Muscle layer of colon (tissue), 2 donors: ENCODE data around the gene TANC1.

ENCODE experiments used
- H3K27ac ChIP-seq: one replicate; pipeline ENCODE4 v1.7.0; 2013; ENCODE audit warnings: low read depth, mild to moderate bottlenecking, low read length, moderate library complexity
- H3K27me3 ChIP-seq, 2 donors: one replicate each; pipeline ENCODE4 v1.7.0; 2013; ENCODE audit warnings: low read length in 2 of 2, mild to moderate bottlenecking in 2 of 2; ENCODE audit not compliant: insufficient read depth in 2 of 2, control insufficient read depth in 1 of 2
- H3K36me3 ChIP-seq: one replicate; pipeline ENCODE4 v1.7.0; 2013; ENCODE audit warnings: mild to moderate bottlenecking, low read length; ENCODE audit not compliant: insufficient read depth
- H3K4me1 ChIP-seq: one replicate; pipeline ENCODE4 v1.7.0; 2013; ENCODE audit warnings: mild to moderate bottlenecking, low read length; ENCODE audit not compliant: insufficient read depth
- H3K4me3 ChIP-seq, 2 donors: one replicate each; pipeline ENCODE4 v1.7.0; 2013; ENCODE audit warnings: low read length in 2 of 2, low read depth in 1 of 2, mild to moderate bottlenecking in 1 of 2, moderate library complexity in 1 of 2
- H3K9ac ChIP-seq: one replicate; pipeline ENCODE4 v1.7.0; 2013; ENCODE audit warnings: low read length
- H3K9me3 ChIP-seq: one replicate; pipeline ENCODE4 v1.7.0; 2013; ENCODE audit warnings: mild to moderate bottlenecking, low read length
- donor health status: abdominal sarcoma.
- donor health status: Adenocarcinoma of cecum.

TANC1 gene

GRCh38 chr2:159176555-159176954 is 208.1 kb downstream of the TANC1 start:
- H3K4me3 ChIP-seq, result no peak overlapping the region
- no peak overlapping the region for H3K9ac ChIP-seq
- no peaks in the 10 kb centered on the region for H3K9me3 ChIP-seq
- peaks cover 23% of the 10 kb centered on the region for H3K36me3 ChIP-seq
- H3K27ac ChIP-seq, result no peak overlapping the region
- H3K27me3 ChIP-seq, result no peaks in the 10 kb centered on the region
- no peaks in the 10 kb centered on the region for H3K4me1 ChIP-seq

- H3K36me3 ChIP-seq, result peaks cover 18% of the 10 kb centered on the region
Measured at GRCh38 chr2:159177357-159177756, 208.9 kb downstream of the TANC1 start.

GRCh38 chr2:159177957-159178356 is 209.5 kb downstream of the TANC1 start:
- no peaks in the 10 kb centered on the region for H3K4me1 ChIP-seq
- no peaks in the 10 kb centered on the region for H3K27me3 ChIP-seq
- H3K9ac ChIP-seq, result no peak overlapping the region
- no peaks in the 10 kb centered on the region for H3K9me3 ChIP-seq
- no peak overlapping the region for H3K4me3 ChIP-seq
- H3K36me3 ChIP-seq, result peaks cover 12% of the 10 kb centered on the region
- no peak overlapping the region for H3K27ac ChIP-seq

More at GRCh38 chr2:159177357-159177756, 208.9 kb downstream of the TANC1 start:
- Histone ChIP-seq H3K4me3 (no peak overlapping the region), H3K27ac (no peak overlapping the region), H3K4me1 (no peaks in the 10 kb centered on the region), H3K9me3 (no peaks in the 10 kb centered on the region), H3K9ac (no peak overlapping the region), H3K27me3 (no peaks in the 10 kb centered on the region)

- Histone ChIP-seq H3K36me3 (peaks cover 15% of the 10 kb centered on the region), H3K27me3 (no peaks in the 10 kb centered on the region), H3K4me3 (no peak overlapping the region), H3K27ac (no peak overlapping the region), H3K4me1 (no peaks in the 10 kb centered on the region), H3K9me3 (no peaks in the 10 kb centered on the region), H3K9ac (no peak overlapping the region)
Measured at GRCh38 chr2:159179096-159179495, 210.7 kb downstream of the TANC1 start.

- H3K36me3 ChIP-seq, result peaks cover 19% of the 10 kb centered on the region
Measured at GRCh38 chr2:159179696-159180095, 211.3 kb downstream of the TANC1 start.

GRCh38 chr2:159183346-159183745 is 214.9 kb downstream of the TANC1 start:
- H3K4me1 ChIP-seq, result no peaks in the 10 kb centered on the region

More at GRCh38 chr2:159179696-159180095, 211.3 kb downstream of the TANC1 start:
- Histone ChIP-seq H3K4me3 (no peak overlapping the region), H3K9me3 (no peaks in the 10 kb centered on the region), H3K27ac (no peak overlapping the region), H3K4me1 (no peaks in the 10 kb centered on the region), H3K27me3 (no peaks in the 10 kb centered on the region), H3K9ac (no peak overlapping the region)

GRCh38 chr2:159185401-159186130 is 217.1 kb downstream of the TANC1 start:
- Histone ChIP-seq H3K4me1 (no peaks in the 10 kb centered on the region), H3K9me3 (no peaks in the 10 kb centered on the region), H3K9ac (no peak overlapping the region), H3K27me3 (no peaks in the 10 kb centered on the region), H3K4me3 (no peak overlapping the region), H3K36me3 (peaks cover 24% of the 10 kb centered on the region), H3K27ac (no peak overlapping the region)

More at GRCh38 chr2:159183346-159183745, 214.9 kb downstream of the TANC1 start:
- Histone ChIP-seq H3K27me3 (no peaks in the 10 kb centered on the region), H3K4me3 (no peak overlapping the region), H3K27ac (no peak overlapping the region), H3K36me3 (peaks cover 34% of the 10 kb centered on the region), H3K9me3 (no peaks in the 10 kb centered on the region), H3K9ac (no peak overlapping the region)

- Histone ChIP-seq H3K9ac (no peak overlapping the region), H3K27ac (no peak overlapping the region), H3K4me1 (no peaks in the 10 kb centered on the region), H3K36me3 (peaks cover 24% of the 10 kb centered on the region), H3K27me3 (no peaks in the 10 kb centered on the region), H3K9me3 (no peaks in the 10 kb centered on the region), H3K4me3 (no peak overlapping the region)
Measured at GRCh38 chr2:159186462-159186861, 218.0 kb downstream of the TANC1 start.

GRCh38 chr2:159187106-159187505 is 218.7 kb downstream of the TANC1 start:
- Histone ChIP-seq H3K4me1 (no peaks in the 10 kb centered on the region), H3K27me3 (no peaks in the 10 kb centered on the region), H3K9ac (no peak overlapping the region), H3K9me3 (no peaks in the 10 kb centered on the region), H3K36me3 (peaks cover 24% of the 10 kb centered on the region), H3K27ac (no peak overlapping the region), H3K4me3 (no peak overlapping the region)

GRCh38 chr2:159188449-159188848 is 220.0 kb downstream of the TANC1 start:
- peaks cover 24% of the 10 kb centered on the region for H3K36me3 ChIP-seq
- H3K4me1 ChIP-seq, result no peaks in the 10 kb centered on the region
- H3K9ac ChIP-seq, result no peak overlapping the region
- H3K9me3 ChIP-seq, result no peaks in the 10 kb centered on the region
- no peak overlapping the region for H3K27ac ChIP-seq
- no peak overlapping the region for H3K4me3 ChIP-seq
- H3K27me3 ChIP-seq, result no peaks in the 10 kb centered on the region

GRCh38 chr2:159192371-159192918 is 224.0 kb downstream of the TANC1 start:
- H3K36me3 ChIP-seq, result peaks cover 32% of the 10 kb centered on the region
- H3K9me3 ChIP-seq, result no peaks in the 10 kb centered on the region
- H3K4me1 ChIP-seq, result no peaks in the 10 kb centered on the region
- no peak overlapping the region for H3K27ac ChIP-seq
- no peak overlapping the region for H3K9ac ChIP-seq
- no peaks in the 10 kb centered on the region for H3K27me3 ChIP-seq
- no peak overlapping the region for H3K4me3 ChIP-seq

GRCh38 chr2:159193791-159194190 is 225.4 kb downstream of the TANC1 start:
- Histone ChIP-seq H3K4me1 (no peaks in the 10 kb centered on the region), H3K9me3 (no peaks in the 10 kb centered on the region), H3K36me3 (peaks cover 45% of the 10 kb centered on the region), H3K9ac (no peak overlapping the region), H3K27ac (no peak overlapping the region), H3K27me3 (no peaks in the 10 kb centered on the region), H3K4me3 (no peak overlapping the region)
